GM12872 (cell line): Measurements from ENCODE around the gene YDJC.
A peak's percentile ranks its signal among the peaks of the same experiment; 100 is the strongest.

ENCODE experiments used
- CTCF ChIP-seq: IDR thresholded peaks from 3 replicates; pipeline ENCODE4 v1.5.1; 2011; ENCODE audit warnings: low read depth, mild to moderate bottlenecking, low read length, moderate library complexity; ENCODE audit not compliant: insufficient read depth

Gene YDJC

GRCh38 chr22:21657360-21658032 lies 27.7 kb upstream of the YDJC start:
- peak; percentile 41; the same call in 2 of the 3 replicates for TF ChIP-seq CTCF

- no peak for TF ChIP-seq CTCF
Observed at GRCh38 chr22:21657020-21657359, 27.2 kb upstream of the YDJC start.

- peak; percentile 34 for TF ChIP-seq CTCF
Observed at GRCh38 chr22:21652547-21653545, 23.0 kb upstream of the YDJC start.

GRCh38 chr22:21652010-21652546 lies 22.3 kb upstream of the YDJC start:
- TF ChIP-seq CTCF = no peak

- no peak for TF ChIP-seq CTCF
Observed at GRCh38 chr22:21651521-21652009, 21.7 kb upstream of the YDJC start.

- TF ChIP-seq CTCF = no peak
Observed at GRCh38 chr22:21650823-21651520, 21.1 kb upstream of the YDJC start.
